ENCODE results near the gene KCNK10.

DNA sequence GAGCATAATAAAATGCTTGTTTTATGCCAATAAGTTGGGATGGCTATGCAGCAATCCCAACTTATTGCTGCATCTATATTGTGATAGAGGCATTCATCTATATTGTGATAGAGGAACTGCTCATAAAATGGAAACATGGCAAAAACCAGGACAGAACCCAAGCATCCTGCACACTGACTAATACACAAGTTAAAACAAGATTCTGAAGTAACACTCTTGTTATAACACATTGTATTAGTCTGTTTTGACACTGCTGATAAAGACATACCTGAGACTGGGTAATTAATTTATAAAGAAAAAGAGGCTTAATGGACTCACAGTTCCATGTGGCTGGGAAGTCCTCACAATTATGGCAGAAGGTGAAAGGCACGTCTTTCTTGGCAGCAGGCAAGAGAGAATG is 36.8 kb downstream of the KCNK10 start:
- TF ChIP-seq, protein P1, sequence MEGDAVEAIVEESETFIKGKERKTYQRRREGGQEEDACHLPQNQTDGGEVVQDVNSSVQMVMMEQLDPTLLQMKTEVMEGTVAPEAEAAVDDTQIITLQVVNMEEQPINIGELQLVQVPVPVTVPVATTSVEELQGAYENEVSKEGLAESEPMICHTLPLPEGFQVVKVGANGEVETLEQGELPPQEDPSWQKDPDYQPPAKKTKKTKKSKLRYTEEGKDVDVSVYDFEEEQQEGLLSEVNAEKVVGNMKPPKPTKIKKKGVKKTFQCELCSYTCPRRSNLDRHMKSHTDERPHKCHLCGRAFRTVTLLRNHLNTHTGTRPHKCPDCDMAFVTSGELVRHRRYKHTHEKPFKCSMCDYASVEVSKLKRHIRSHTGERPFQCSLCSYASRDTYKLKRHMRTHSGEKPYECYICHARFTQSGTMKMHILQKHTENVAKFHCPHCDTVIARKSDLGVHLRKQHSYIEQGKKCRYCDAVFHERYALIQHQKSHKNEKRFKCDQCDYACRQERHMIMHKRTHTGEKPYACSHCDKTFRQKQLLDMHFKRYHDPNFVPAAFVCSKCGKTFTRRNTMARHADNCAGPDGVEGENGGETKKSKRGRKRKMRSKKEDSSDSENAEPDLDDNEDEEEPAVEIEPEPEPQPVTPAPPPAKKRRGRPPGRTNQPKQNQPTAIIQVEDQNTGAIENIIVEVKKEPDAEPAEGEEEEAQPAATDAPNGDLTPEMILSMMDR (IDR thresholded peaks at IDR 0.05) = no peak
- TF ChIP-seq POLR2A (IDR thresholded peaks at IDR 0.05; ENCODE audit: low read depth) = no peak
- no peak for TF ChIP-seq EP300 (IDR thresholded peaks at IDR 0.05)
- TF ChIP-seq POLR2AphosphoS5 (IDR thresholded peaks at IDR 0.05) = no peak
